ENCODE data around the gene TMEM132D. TPM values are rescaled to one million over a fixed set of nuclear protein-coding genes. Genes with fewer than 3 reads are reported as not detected.
"Not testable (repeated sequence)": the region's sequence is repeated elsewhere in the genome, so short reads cannot be mapped to it uniquely, and the experiment has no call there.

Gene TMEM132D
- total RNA-seq, 2 donors from 2014 or later, result not detected

DNA sequence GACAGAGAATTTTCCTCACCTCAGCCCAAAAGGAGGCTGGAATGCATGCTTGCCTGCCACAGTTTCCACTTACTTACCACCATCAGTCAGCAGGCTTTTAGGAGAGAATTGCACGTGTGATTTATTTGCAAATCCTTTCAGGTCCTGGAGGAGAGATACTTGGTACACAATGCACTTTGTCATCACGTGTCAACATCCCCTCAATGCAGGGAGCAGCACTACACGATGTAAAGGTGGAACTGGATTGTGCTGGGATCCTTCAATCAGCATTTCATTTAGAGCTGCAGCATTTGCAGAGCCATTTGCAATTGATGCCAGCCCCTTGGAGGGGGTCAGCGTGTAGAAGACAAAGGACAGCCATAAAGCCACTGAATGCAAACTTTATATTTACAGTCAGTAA lies 832.5 kb downstream of the TMEM132D start:
- no peaks in the 10 kb centered on the region for H3K36me3 Mint-ChIP-seq (ENCODE audit: insufficient read depth in 2 of 2)
- H3K4me3 Mint-ChIP-seq, result no peak overlapping the region
- DNase-seq (no peak), ATAC-seq (replicated peaks in 1 of 2) (no peak)
- H3K9me3 Mint-ChIP-seq, result peaks cover 0 to 6% of the 10 kb centered on the region in 2 donors
- no peaks in the 10 kb centered on the region for H3K27me3 Mint-ChIP-seq (ENCODE audit: low read depth)
- H3K4me1 Mint-ChIP-seq (ENCODE audit: low read depth), result no peaks in the 10 kb centered on the region
- no peak overlapping the region for H3K27ac Mint-ChIP-seq

DNA sequence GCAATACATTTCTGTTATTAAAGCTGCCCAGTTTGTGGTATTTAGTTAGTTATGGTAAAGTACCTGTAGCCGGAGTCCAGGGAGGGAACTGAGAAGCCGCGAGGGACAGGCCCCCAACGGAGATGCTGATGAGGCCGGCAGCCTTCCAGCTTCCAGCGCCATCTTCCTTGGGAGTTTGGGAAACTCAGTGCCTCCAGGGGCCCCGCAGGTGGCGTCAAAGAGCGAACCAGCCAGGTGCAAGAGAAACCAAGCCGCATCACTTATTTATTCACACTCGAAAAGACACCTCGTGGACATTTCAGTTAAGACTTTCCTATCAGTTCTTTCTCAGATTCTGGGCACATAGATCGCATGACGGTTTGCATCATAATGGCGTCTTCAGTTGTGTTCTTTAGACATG lies 833.9 kb downstream of the TMEM132D start:
- no peak overlapping the region for H3K27ac Mint-ChIP-seq
- no peaks in the 10 kb centered on the region for H3K4me1 Mint-ChIP-seq (ENCODE audit: low read depth)
- H3K9me3 Mint-ChIP-seq, result peaks cover 0 to 10% of the 10 kb centered on the region in 2 donors
- DNase-seq (no peak), ATAC-seq (replicated peaks in 1 of 2) (no peak)
- H3K27me3 Mint-ChIP-seq (ENCODE audit: low read depth), result no peaks in the 10 kb centered on the region
- H3K4me3 Mint-ChIP-seq, result no peak overlapping the region
- no peaks in the 10 kb centered on the region for H3K36me3 Mint-ChIP-seq (ENCODE audit: insufficient read depth in 2 of 2)

DNA sequence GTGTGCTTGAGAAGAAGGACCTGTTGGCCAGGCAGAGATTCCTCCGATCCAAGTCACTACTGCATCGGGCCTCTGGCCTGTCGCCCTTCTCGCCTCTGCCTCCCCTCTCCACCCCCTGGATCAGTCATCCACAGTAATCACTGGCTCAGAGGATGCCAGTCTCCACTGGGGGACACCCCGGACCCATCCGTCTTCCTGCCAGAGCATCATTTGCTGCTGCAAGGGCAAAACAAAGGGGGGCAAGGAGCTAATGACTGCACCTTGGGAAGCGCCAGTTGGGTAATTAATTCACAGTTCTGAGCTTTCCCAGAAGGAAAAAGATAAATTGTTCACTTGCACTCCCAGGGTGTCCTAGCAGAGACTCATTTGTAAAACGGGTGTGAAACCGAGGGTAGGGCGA lies 835.1 kb downstream of the TMEM132D start:
- ATAC-seq (replicated peaks in 1 of 2), result no peak
- peaks cover 0 to 10% of the 10 kb centered on the region in 2 donors for H3K9me3 Mint-ChIP-seq
- H3K27ac Mint-ChIP-seq, result no peak overlapping the region
- H3K27me3 Mint-ChIP-seq (ENCODE audit: low read depth), result no peaks in the 10 kb centered on the region
- no peak for DNase-seq
- no peak overlapping the region for H3K4me3 Mint-ChIP-seq
- no peaks in the 10 kb centered on the region for H3K4me1 Mint-ChIP-seq (ENCODE audit: low read depth)
- no peaks in the 10 kb centered on the region for H3K36me3 Mint-ChIP-seq (ENCODE audit: insufficient read depth in 2 of 2)

DNA sequence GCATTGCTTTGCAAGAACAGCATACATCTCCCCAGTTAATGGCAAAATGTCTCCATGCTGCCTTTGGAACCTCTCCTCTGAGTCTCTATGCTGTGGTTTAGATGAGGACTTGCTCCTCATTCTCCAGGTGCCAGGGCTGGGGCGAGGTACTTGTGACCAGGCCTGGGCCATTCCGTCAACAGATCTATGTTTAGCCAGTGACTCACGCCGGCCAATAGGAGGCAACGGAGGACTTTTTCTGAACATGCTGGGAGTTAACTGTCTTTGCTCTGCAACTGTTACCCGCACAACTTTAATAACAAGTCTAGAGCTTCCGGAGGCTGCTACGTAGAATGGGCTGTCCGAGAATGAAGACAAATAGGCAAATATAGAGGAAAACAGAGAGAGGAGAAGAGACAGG lies 836.3 kb downstream of the TMEM132D start:
- Mint-ChIP-seq H3K4me3 (no peak overlapping the region), H3K4me1 (ENCODE audit: low read depth) (no peaks in the 10 kb centered on the region), H3K27ac (no peak overlapping the region), H3K27me3 (ENCODE audit: low read depth) (no peaks in the 10 kb centered on the region), H3K36me3 (ENCODE audit: insufficient read depth in 2 of 2) (no peaks in the 10 kb centered on the region), H3K9me3 (peaks cover 0 to 8% of the 10 kb centered on the region in 2 donors)
- ATAC-seq (replicated peaks in 1 of 2) (no peak), DNase-seq (no peak)

- no peak overlapping the region for H3K4me3 Mint-ChIP-seq
- no peak for DNase-seq
- no peak overlapping the region for H3K27ac Mint-ChIP-seq
- H3K9me3 Mint-ChIP-seq, result peaks cover 0 to 6% of the 10 kb centered on the region in 2 donors
- no peaks in the 10 kb centered on the region for H3K4me1 Mint-ChIP-seq (ENCODE audit: low read depth)
- no peak for ATAC-seq (replicated peaks in 1 of 2)
- peaks cover 0 to 1% of the 10 kb centered on the region in 2 donors for H3K36me3 Mint-ChIP-seq (ENCODE audit: insufficient read depth in 2 of 2)
- H3K27me3 Mint-ChIP-seq (ENCODE audit: low read depth), result no peaks in the 10 kb centered on the region
Measured at GRCh38 chr12:129064209-129064855, 839.5 kb downstream of the TMEM132D start.

GRCh38 chr12:129063600-129063999 lies 840.2 kb downstream of the TMEM132D start:
- H3K36me3 Mint-ChIP-seq (ENCODE audit: insufficient read depth in 2 of 2), result peaks cover 0 to 1% of the 10 kb centered on the region in 2 donors
- H3K9me3 Mint-ChIP-seq, result peaks cover 3 to 6% of the 10 kb centered on the region in 2 donors
- DNase-seq (no peak), ATAC-seq (replicated peaks in 1 of 2) (no peak)
- H3K27me3 Mint-ChIP-seq (ENCODE audit: low read depth), result no peaks in the 10 kb centered on the region
- no peaks in the 10 kb centered on the region for H3K4me1 Mint-ChIP-seq (ENCODE audit: low read depth)
- H3K4me3 Mint-ChIP-seq, result no peak overlapping the region
- H3K27ac Mint-ChIP-seq, result no peak overlapping the region

DNA sequence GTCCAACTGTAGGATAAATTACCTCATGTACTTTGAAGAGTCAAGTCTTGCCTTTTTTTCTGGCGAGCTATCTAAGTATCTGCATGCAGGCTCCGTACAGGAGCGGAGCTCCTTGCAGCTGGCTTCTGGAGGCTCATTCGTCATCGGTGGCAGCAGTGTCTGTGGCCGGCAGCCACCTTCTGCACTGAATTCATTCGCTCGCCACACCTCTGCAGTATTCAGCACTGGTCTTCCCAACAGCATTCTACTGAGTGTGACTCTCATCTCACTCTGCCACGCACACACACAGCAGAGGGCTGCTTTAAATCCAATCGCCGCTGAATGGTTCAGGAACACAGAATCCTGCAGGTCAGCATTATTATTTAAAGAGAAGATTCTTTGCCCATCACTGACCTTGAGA lies 850.6 kb downstream of the TMEM132D start:
- Mint-ChIP-seq H3K4me1 (ENCODE audit: low read depth) (no peaks in the 10 kb centered on the region), H3K36me3 (ENCODE audit: insufficient read depth in 2 of 2) (no peaks in the 10 kb centered on the region), H3K27ac (no peak overlapping the region), H3K27me3 (ENCODE audit: low read depth) (no peaks in the 10 kb centered on the region), H3K9me3 (peaks cover 0 to 2% of the 10 kb centered on the region in 2 donors), H3K4me3 (no peak overlapping the region)
- no peak for ATAC-seq (replicated peaks in 1 of 2)
- DNase-seq, result no peak

- H3K36me3 Mint-ChIP-seq (ENCODE audit: insufficient read depth in 2 of 2), result no peaks in the 10 kb centered on the region
- H3K4me3 Mint-ChIP-seq, result no peak overlapping the region
- no peaks in the 10 kb centered on the region for H3K4me1 Mint-ChIP-seq (ENCODE audit: low read depth)
- DNase-seq (no peak), ATAC-seq (replicated peaks in 1 of 2) (no peak)
- no peak overlapping the region for H3K27ac Mint-ChIP-seq
- peaks cover 0 to 2% of the 10 kb centered on the region in 2 donors for H3K9me3 Mint-ChIP-seq
- no peaks in the 10 kb centered on the region for H3K27me3 Mint-ChIP-seq (ENCODE audit: low read depth)
Measured at GRCh38 chr12:129052373-129052772, 851.5 kb downstream of the TMEM132D start.

- H3K4me1 Mint-ChIP-seq (ENCODE audit: low read depth), result no peaks in the 10 kb centered on the region
Measured at GRCh38 chr12:129049917-129050316, 853.9 kb downstream of the TMEM132D start.

DNA sequence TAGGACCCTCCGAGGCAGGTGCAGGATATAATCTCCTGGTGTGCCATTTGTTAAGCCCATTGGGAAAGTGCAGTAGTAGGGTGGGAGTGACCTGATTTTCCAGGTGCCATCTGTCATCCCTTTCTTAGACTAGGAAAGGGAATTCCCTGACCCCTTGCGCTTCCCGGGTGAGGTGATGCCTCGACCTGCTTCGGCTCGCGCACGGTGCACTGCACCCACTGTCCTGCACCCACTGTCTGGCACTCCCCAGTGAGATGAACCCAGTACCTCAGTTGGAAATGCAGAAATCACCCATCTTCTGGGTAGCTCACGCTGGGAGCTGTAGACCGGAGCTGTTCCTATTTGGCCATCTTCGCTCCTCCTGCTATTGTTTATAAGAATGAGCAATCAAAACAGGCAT lies 860.5 kb downstream of the TMEM132D start:
- not testable (repeated sequence) for H3K9me3 Mint-ChIP-seq, H3K4me3 Mint-ChIP-seq

More at GRCh38 chr12:129049917-129050316, 853.9 kb downstream of the TMEM132D start:
- ATAC-seq (replicated peaks in 1 of 2), result no peak
- no peaks in the 10 kb centered on the region for H3K27me3 Mint-ChIP-seq (ENCODE audit: low read depth)
- no peak overlapping the region for H3K4me3 Mint-ChIP-seq
- H3K27ac Mint-ChIP-seq, result no peak overlapping the region
- peaks cover 0 to 2% of the 10 kb centered on the region in 2 donors for H3K9me3 Mint-ChIP-seq
- DNase-seq, result no peak
- no peaks in the 10 kb centered on the region for H3K36me3 Mint-ChIP-seq (ENCODE audit: insufficient read depth in 2 of 2)

DNA sequence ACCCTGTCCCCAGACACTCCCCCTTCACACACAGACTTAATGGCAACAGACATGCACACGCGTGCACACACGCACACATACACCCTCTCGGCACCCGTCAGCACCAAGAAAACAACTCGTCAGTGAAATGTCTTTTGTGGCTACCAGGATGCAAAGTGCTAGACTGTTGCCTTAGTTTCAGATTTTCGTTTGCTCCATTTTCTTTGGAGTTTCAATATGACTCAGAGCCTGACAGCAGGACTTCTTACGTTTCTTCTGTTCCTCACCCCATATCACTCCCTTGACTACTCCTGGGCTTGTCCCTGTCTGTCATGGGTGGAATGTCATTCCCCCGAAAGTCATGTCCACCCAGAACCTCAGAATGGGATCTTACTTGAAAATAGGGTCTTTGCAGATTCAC lies 867.7 kb downstream of the TMEM132D start:
- Mint-ChIP-seq H3K4me3 (no peak overlapping the region), H3K27ac (no peak overlapping the region), H3K9me3 (peaks cover 4 to 6% of the 10 kb centered on the region in 2 donors), H3K4me1 (ENCODE audit: low read depth) (no peaks in the 10 kb centered on the region), H3K27me3 (ENCODE audit: low read depth) (no peaks in the 10 kb centered on the region), H3K36me3 (ENCODE audit: insufficient read depth in 2 of 2) (peaks cover 3 to 4% of the 10 kb centered on the region in 2 donors)
- no peak for ATAC-seq (replicated peaks in 1 of 2)
- DNase-seq, result no peak

More for the DNA sequence above, 860.5 kb downstream of the TMEM132D start:
- H3K27me3 Mint-ChIP-seq (ENCODE audit: low read depth); DNase-seq; H3K4me1 Mint-ChIP-seq (ENCODE audit: low read depth); H3K36me3 Mint-ChIP-seq (ENCODE audit: insufficient read depth in 2 of 2); H3K27ac Mint-ChIP-seq; ATAC-seq (replicated peaks in 1 of 2): not testable (repeated sequence)

- Mint-ChIP-seq H3K9me3 (peaks cover 4 to 6% of the 10 kb centered on the region in 2 donors), H3K4me1 (ENCODE audit: low read depth) (no peaks in the 10 kb centered on the region), H3K27ac (no peak overlapping the region), H3K27me3 (ENCODE audit: low read depth) (no peaks in the 10 kb centered on the region), H3K4me3 (no peak overlapping the region), H3K36me3 (ENCODE audit: insufficient read depth in 2 of 2) (peaks cover 3 to 4% of the 10 kb centered on the region in 2 donors)
- no peak for DNase-seq
- ATAC-seq (replicated peaks in 1 of 2), result no peak
Measured at GRCh38 chr12:129034558-129035289, 869.1 kb downstream of the TMEM132D start.

DNA sequence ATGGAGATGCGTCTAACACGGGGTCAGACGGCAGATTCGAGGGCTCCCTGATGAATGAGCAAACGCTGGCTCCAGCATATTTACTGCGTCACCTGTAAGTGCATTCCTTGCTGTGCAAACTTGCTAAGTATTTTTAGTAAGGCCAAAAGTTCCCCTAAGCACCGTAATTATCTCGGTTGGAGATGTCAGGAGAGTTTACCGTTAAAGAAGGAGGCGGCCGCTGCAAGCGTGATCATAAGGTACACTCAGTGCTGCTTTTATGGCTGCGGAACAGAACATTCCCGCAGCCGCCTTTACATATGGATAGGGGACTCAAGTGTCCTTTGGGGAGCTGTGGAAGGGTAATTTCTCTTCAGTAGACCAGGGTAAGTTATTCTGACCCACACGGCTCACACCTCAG lies 875.0 kb downstream of the TMEM132D start:
- Mint-ChIP-seq H3K27ac (no peak overlapping the region), H3K36me3 (ENCODE audit: insufficient read depth in 2 of 2) (peaks cover 0 to 1% of the 10 kb centered on the region in 2 donors), H3K4me3 (no peak overlapping the region), H3K4me1 (ENCODE audit: low read depth) (no peaks in the 10 kb centered on the region), H3K9me3 (no peaks in the 10 kb centered on the region), H3K27me3 (ENCODE audit: low read depth) (no peaks in the 10 kb centered on the region)
- ATAC-seq (replicated peaks in 1 of 2), result no peak
- no peak for DNase-seq

Data from activated T-cell treated with anti-CD3 and anti-CD28 coated beads, Interleukin-2, amount 50 U/mL, for 72 hours (primary cell).